Glomerular visceral epithelial cell (primary cell): ENCODE measurements around the gene PICK1.
"Not testable (repeated sequence)": the region's sequence is repeated elsewhere in the genome, so short reads cannot be mapped to it uniquely, and the experiment has no call there.

Experiments
- DNase-seq: peaks from one replicate; pipeline ENCODE4 v3.0.0-alpha.2; 2016; ENCODE audit errors: extremely low spot score

The PICK1 gene

GRCh38 chr22:38114484-38115398 lies 57.5 kb downstream of the PICK1 start:
- peak; percentile 77 for DNase-seq

- no peak for DNase-seq
Measured at GRCh38 chr22:38115423-38116205, 58.4 kb downstream of the PICK1 start.

- DNase-seq = not testable (repeated sequence)
Measured at GRCh38 chr22:38117556-38117955, 60.4 kb downstream of the PICK1 start.

GRCh38 chr22:38118182-38118581 lies 61.0 kb downstream of the PICK1 start:
- DNase-seq = no peak

- not testable (repeated sequence) for DNase-seq
Measured at GRCh38 chr22:38118747-38119146, 61.5 kb downstream of the PICK1 start.

- no peak for DNase-seq
Measured at GRCh38 chr22:38120359-38121110, 63.3 kb downstream of the PICK1 start.

- DNase-seq = no peak
Measured at GRCh38 chr22:38122616-38123015, 65.4 kb downstream of the PICK1 start.

- DNase-seq = no peak
Measured at GRCh38 chr22:38124236-38124974, 67.2 kb downstream of the PICK1 start.

- DNase-seq = no peak
Measured at GRCh38 chr22:38125038-38125610, 67.9 kb downstream of the PICK1 start.
